Nucleus accumbens (tissue), 56 donors: ENCODE measurements around the gene WDR27.

Experiments
- DNase-seq, 56 donors: peaks; one replicate each; lab custom pipeline; 2025; lab: John Stamatoyannopoulos, UW

WDR27 gene

DNA sequence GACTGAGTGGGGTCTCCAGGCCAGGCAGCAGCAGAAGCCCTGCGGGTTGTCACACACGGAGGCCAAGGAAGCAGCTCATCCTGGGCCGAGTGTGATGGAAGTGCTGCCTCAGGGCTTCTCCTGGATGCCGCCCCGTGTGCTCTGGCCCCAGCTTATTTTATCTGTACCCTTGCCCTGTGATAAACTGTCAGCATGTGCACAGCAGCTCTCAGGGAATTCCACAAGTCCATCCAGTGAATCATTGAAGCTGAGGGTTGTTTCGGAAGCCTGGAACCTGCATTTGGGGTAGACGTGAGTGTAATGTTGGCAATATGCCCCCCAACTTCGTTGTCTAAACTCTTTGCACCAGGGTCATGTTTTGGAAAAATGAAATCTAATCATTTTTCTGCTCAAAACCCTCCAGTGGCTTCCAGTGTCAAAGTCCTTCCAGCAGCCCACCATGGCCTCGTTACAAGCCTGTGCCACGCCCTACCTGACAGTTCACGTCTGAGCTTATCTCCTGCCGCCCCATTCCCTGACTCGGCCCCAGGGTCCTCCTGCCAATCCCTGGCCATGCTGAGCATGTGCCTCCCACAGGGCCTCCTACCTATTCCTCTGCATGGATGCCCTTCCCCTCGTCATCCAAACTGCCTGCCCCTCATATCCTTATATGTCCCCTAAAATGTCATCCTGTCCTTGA, 280.1 kb downstream of the WDR27 start:
- DNase-seq = no peak

DNA sequence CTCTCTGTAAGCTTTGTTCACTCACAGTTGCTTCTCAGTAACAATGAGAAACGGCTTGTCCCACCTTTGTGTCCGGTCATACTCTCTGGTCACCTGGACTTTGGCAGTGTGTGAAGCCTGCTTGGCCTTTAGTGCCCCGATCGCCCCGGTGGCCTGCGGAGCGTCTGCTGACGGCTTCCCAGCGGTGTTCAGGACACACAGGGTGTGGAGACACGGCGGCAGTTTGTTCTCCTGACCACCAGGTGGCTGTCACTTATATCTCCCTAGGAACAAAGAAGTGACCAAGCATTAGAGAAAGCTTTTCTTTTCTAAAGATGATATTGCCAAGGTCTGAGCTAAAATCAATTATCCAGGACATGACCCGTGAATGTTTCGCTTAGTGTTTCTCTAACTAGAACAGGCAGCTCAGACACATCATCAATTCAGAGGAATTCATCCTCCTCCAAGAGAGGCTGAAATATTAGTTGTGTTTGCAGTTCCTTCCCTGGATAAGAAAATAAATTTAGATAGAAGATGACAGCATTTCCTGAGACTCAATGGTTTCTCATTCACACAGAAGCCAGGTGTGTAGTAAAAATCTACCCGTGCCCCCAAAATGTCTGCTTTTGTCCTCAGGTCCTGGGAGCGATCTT, 280.8 kb downstream of the WDR27 start:
- DNase-seq = no peak

DNA sequence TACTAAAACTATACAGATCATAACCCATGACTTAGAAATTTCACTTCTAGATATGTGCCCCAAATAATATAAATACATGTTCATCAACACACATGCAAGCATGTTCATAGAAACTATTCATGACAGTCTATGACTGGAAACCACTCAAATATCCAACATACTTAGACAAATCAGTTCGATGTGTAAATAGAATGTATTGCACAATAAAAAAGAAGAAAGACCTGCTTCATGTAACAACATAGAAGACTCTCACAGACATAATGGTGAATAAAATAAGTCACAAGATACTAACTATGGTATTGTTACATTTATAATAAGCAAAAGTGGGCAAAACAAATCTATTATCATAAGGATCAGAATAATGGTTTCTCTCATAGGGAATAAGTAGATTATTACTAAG, 284.7 kb downstream of the WDR27 start:
- no peak for DNase-seq

- no peak for DNase-seq
Measured at GRCh38 chr6:169416249-169416648, 285.6 kb downstream of the WDR27 start.

DNA sequence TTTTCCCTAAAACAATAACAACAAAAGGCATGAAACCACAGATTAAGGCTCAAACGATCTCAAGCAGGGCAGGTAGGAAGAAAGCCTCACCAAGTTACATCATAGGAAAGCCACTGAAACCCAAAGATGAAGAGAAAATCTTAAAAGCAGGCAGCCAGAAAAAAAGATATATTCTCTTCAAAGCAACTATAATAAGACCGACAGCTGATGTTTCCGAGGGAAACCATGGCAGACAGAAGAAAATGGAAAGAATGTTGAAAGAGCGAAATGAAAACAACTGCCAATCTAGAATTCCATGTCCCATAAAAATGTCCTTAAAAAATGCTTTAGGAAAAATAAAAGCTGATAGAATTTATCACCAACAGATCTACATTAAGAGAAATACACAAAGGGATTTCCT, 286.6 kb downstream of the WDR27 start:
- no peak for DNase-seq

GRCh38 chr6:169411722-169412121, 290.1 kb downstream of the WDR27 start:
- no peak for DNase-seq

DNA sequence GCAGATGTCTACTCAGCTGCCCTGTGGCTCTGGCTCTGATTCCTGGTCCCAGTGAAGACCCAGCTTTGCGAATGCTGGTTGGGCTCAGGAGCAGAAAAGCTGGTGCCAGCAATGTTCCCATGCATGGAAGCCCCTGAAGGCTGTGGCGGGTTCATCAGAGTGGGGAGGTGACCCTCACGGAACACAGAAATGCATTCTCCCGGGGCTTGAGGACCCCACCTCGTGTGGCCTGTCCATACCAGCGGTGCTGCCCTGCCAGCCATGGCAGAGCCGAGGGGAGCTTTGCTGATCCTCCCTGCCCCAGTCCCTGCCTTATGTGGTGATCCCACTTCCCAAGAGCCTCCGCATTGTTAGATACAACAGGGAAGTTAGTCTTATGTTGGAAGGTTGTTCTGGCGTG, 290.5 kb downstream of the WDR27 start:
- no peak for DNase-seq

GRCh38 chr6:169409742-169410312, 292.0 kb downstream of the WDR27 start:
- DNase-seq = no peak

- peak in 1 of 56 donors; percentile 13 for DNase-seq
Measured at GRCh38 chr6:169407325-169407724, 294.5 kb downstream of the WDR27 start.
